K562 (cell line): ENCODE data around the gene NRXN3. TPM values are rescaled to one million over a fixed set of nuclear protein-coding genes. Genes with fewer than 3 reads are reported as not detected.

ENCODE experiments used
- ATAC-seq: fragments of 200-7000 bp; cut with Tn5 transposase; 3 replicates; pipeline ENCODE4 v1.9.1; 2020; ENCODE audit warnings: moderate library complexity
- BruUV-seq: library from RNA; stranded (reverse); fragments of 400-500 nt; replicated peaks from 2 replicates; lab custom pipeline; 2021; lab: Mats Ljungman, UMichigan
- CTCF ChIA-PET: fragments of 300-600 bp; formaldehyde crosslinking; extraction: SDS; loops from one replicate; lab custom pipeline; 2021; ENCODE audit warnings: low intra/inter-chr PET ratio; lab: Yijun Ruan, JAX
- POLR2A ChIA-PET: fragments of 300-600, 350-650 bp; sonication (Branson Sonifier 250); formaldehyde crosslinking; extraction: SDS; loops from one replicate; lab custom pipeline; 2021; ENCODE audit warnings: antibody characterized with exemption, inconsistent platforms; lab: Yijun Ruan, JAX
- DNase-seq, 4 experiments: peaks; one replicate each; pipeline versions ENCODE4 v3.0.0 to v3.0.0-alpha.2; 2011 to 2018; ENCODE audit warnings: low spot score in 3 of 4, mixed read lengths in 3 of 4; ENCODE audit errors: extremely low read depth in 1 of 4
- FAIRE-seq: peaks from 2 replicates; lab custom pipeline; 2011; peaks lifted over from hg19 to GRCh38; lab: Jason Lieb, UNC
- H2AFZ ChIP-seq: 2 replicates; pipeline ENCODE4 v1.6.0; 2011; ENCODE audit warnings: low read depth, low read length, control low read depth, inconsistent platforms
- H3K27ac ChIP-seq: fragments of 200-600 bp; 3 replicates; pipeline ENCODE4 v1.8.0; 2011; ENCODE audit warnings: low read depth, mild to moderate bottlenecking, control low read depth, inconsistent platforms, low read length, moderate library complexity, mixed read lengths; ENCODE audit errors: extremely low read depth
- H3K27me3 ChIP-seq, 2 experiments: fragments of 300-600 bp in 1 of 2; 2 replicates in 1 of 2; 3 replicates in 1 of 2; pipeline versions ENCODE4 v1.6.0 to v1.8.0; 2011; ENCODE audit warnings: inconsistent platforms in 2 of 2, low read length in 2 of 2, mild to moderate bottlenecking in 1 of 2, mixed read lengths in 1 of 2, moderate library complexity in 1 of 2; ENCODE audit not compliant: control insufficient read depth in 2 of 2, insufficient read depth in 2 of 2
- H3K36me3 ChIP-seq: fragments of 300-600 bp; 3 replicates; pipeline ENCODE4 v1.8.0; 2011; ENCODE audit warnings: mild to moderate bottlenecking, low read length, inconsistent platforms; ENCODE audit not compliant: control insufficient read depth, insufficient read depth
- H3K4me1 ChIP-seq, 2 experiments: fragments of 200-600 bp in 1 of 2; replicated peaks in 1 of 2; 2 replicates in 1 of 2; 3 replicates in 1 of 2; pipeline versions ENCODE4 v1.5.1 to v1.8.0; 2011; ENCODE audit warnings: inconsistent platforms in 2 of 2, low read length in 2 of 2, mild to moderate bottlenecking in 1 of 2, mixed read lengths in 1 of 2, moderate library complexity in 1 of 2; ENCODE audit not compliant: control insufficient read depth in 2 of 2, insufficient read depth in 2 of 2
- H3K4me2 ChIP-seq: 2 replicates; pipeline ENCODE4 v1.6.1; 2011; ENCODE audit warnings: low read length, control low read depth, inconsistent platforms, mixed read lengths; ENCODE audit not compliant: insufficient read depth
- H3K4me3 ChIP-seq: fragments of 200-600 bp; sonication (generic), shearing (Covaris generic); 2 replicates; pipeline ENCODE4 v1.5.1; 2016; ENCODE audit warnings: control low read depth, inconsistent platforms
- H3K79me2 ChIP-seq: fragments of 200-600 bp; 3 replicates; pipeline ENCODE4 v1.8.0; 2011; ENCODE audit warnings: low read length, inconsistent platforms; ENCODE audit not compliant: control insufficient read depth, insufficient read depth
- H3K9ac ChIP-seq, 2 experiments: 2 replicates each; pipeline versions ENCODE4 v1.6.0 to v1.6.1; 2011; ENCODE audit warnings: low read depth in 2 of 2, low read length in 2 of 2, control low read depth in 1 of 2, inconsistent platforms in 1 of 2, mild to moderate bottlenecking in 1 of 2, mixed read lengths in 1 of 2; ENCODE audit not compliant: insufficient read depth in 1 of 2
- H3K9me1 ChIP-seq: one replicate; pipeline ENCODE4 v1.6.0; 2011; ENCODE audit warnings: inconsistent platforms, mild to moderate bottlenecking, low read length, moderate library complexity; ENCODE audit not compliant: control insufficient read depth, insufficient read depth
- H3K9me3 ChIP-seq: replicated peaks from 2 replicates; pipeline ENCODE4 v1.5.1; 2011; ENCODE audit warnings: low read depth, low read length, inconsistent platforms; ENCODE audit not compliant: control insufficient read depth, insufficient read depth
- H4K20me1 ChIP-seq: replicated peaks from 2 replicates; pipeline ENCODE4 v1.6.1; 2011; ENCODE audit warnings: low read length, inconsistent platforms, mixed read lengths; ENCODE audit not compliant: control insufficient read depth, insufficient read depth
- BRCA1 ChIP-seq, 2 experiments: fragments of 450-650 bp in 1 of 2; sonication (generic) in 1 of 2; formaldehyde crosslinking in 1 of 2; IDR thresholded peaks; 2 replicates each; pipeline versions ENCODE4 v1.5.0 to v1.6.1; 2017 to 2020; ENCODE audit warnings: mild to moderate bottlenecking in 1 of 2, missing genetic modification reagents in 1 of 2
- E2F1 ChIP-seq: sonication (generic); formaldehyde crosslinking; IDR thresholded peaks from 2 replicates; pipeline ENCODE4 v1.8.1; 2023; ENCODE audit warnings: mild to moderate bottlenecking, missing genetic modification reagents, moderate library complexity
- ELF2 ChIP-seq: fragments of 250-450 bp; sonication (Bioruptor Pico); IDR thresholded peaks from 2 replicates; pipeline ENCODE4 v1.5.0; 2021; ENCODE audit warnings: mild to moderate bottlenecking
- HMG20B ChIP-seq: fragments of 250-450 bp; sonication (Bioruptor Pico); IDR thresholded peaks from 2 replicates; pipeline ENCODE4 v1.5.0; 2021; ENCODE audit warnings: mild to moderate bottlenecking
- POLR3G ChIP-seq: IDR thresholded peaks from 2 replicates; pipeline ENCODE4 v1.6.1; 2011; ENCODE audit not compliant: insufficient read length, insufficient replicate concordance; ENCODE audit errors: extremely low read depth
- RNF2 ChIP-seq: sonication (generic); IDR thresholded peaks from 2 replicates; pipeline ENCODE4 v1.6.1; 2016
- SMAD1 ChIP-seq: fragments of 150-350 bp; IDR thresholded peaks from 2 replicates; pipeline ENCODE4 v1.6.1; 2014; ENCODE audit warnings: low read length, low read depth; ENCODE audit not compliant: partially characterized antibody
- SMARCA5 ChIP-seq: fragments of 450-650 bp; IDR thresholded peaks from 2 replicates; pipeline ENCODE4 v1.6.1; 2016
- SRSF9 ChIP-seq: fragments of 200-400 bp; formaldehyde crosslinking; IDR thresholded peaks from 2 replicates; pipeline ENCODE4 v1.6.1; 2017; ENCODE audit warnings: low read depth, low read length, borderline replicate concordance
- TAF7 ChIP-seq: fragments of 450-650 bp; IDR thresholded peaks from 2 replicates; pipeline ENCODE4 v1.6.1; 2016; ENCODE audit warnings: missing genetic modification characterization, missing compliant biosample characterization
- ZNF124 ChIP-seq: sonication (generic); formaldehyde crosslinking; IDR thresholded peaks from 2 replicates; pipeline ENCODE4 v1.8.1; 2022; ENCODE audit warnings: missing genetic modification reagents
- ZNF175 ChIP-seq: fragments of 200-800 bp; sonication (Bioruptor generic); IDR thresholded peaks from 2 replicates; pipeline ENCODE4 v1.6.1; 2016; ENCODE audit warnings: low read depth, mild to moderate bottlenecking, missing genetic modification characterization, missing compliant biosample characterization
- ZNF224 ChIP-seq: sonication (generic); formaldehyde crosslinking; IDR thresholded peaks from 2 replicates; pipeline ENCODE4 v1.8.0; 2022; ENCODE audit warnings: mild to moderate bottlenecking, missing genetic modification reagents
- ZNF407 ChIP-seq: fragments of 450-650 bp; IDR thresholded peaks from 2 replicates; pipeline ENCODE4 v1.6.1; 2016; ENCODE audit warnings: low read depth
- ZNF589 ChIP-seq: fragments of 200-800 bp; sonication (Bioruptor generic); IDR thresholded peaks from 2 replicates; pipeline ENCODE4 v1.6.1; 2016; ENCODE audit warnings: low read depth, missing genetic modification characterization, missing compliant biosample characterization
- WGBS: fragments of 100-300 bp; shearing (Covaris generic); methylation state at CpG from one replicate; pipeline ENCODE4 v1.1.6; 2016; ENCODE audit warnings: low coverage, mixed read lengths; ENCODE audit not compliant: insufficient coverage; ENCODE audit errors: missing lambda C conversion rate; 5-methylcytosine and 5-hydroxymethylcytosine counted together
- in situ Hi-C: fragments of 300-500 bp; cut with MboI; formaldehyde crosslinking; loops from 4 replicates; pipeline ENCODE4 v1.15.0; 2018; ENCODE audit warnings: inconsistent platforms, mixed read lengths
- intact Hi-C: fragments of 100-400 bp; cut with micrococcal nuclease; formaldehyde crosslinking; loops from 2 replicates; pipeline ENCODE4 v1.14.2; 2022
- polyA plus RNA-seq, 8 experiments: library from polyadenylated mRNA; depleted of rRNA in 4 of 8; stranded (reverse) in 5 of 8; unstranded in 3 of 8; fragments of >200 nt; fragmentation: Nextera tagmentation in 2 of 8; fragmentation: Illumina TruSeq in 1 of 8; extraction: Ambion mirVana in 2 of 8; extraction: Trizol in 1 of 8; gene quantifications; 2 replicates each; pipeline versions ENCODE4 v1.2.1 to v1.2.3, GENCODE V29; 2011 to 2014; ENCODE audit warnings: inconsistent platforms in 1 of 8, missing spikeins in 1 of 8
- total RNA-seq, 7 experiments: library from RNA; depleted of rRNA in 6 of 7; stranded (reverse); fragments of >200 nt in 6 of 7; fragmentation: Illumina TruSeq in 2 of 7; extraction: Trizol in 2 of 7; gene quantifications; 2 replicates each; pipeline versions ENCODE4 v1.2.1 to v1.2.3, GENCODE V29; 2011 to 2021; ENCODE audit warnings: low replicate concordance in 1 of 7

NRXN3 gene
- total and polyA plus RNA-seq, 9 of the 15 experiments (the other 6 are each of a cell fraction or from before 2014, with no cell fraction given), result 0.09 TPM; not detected in 8

DNA sequence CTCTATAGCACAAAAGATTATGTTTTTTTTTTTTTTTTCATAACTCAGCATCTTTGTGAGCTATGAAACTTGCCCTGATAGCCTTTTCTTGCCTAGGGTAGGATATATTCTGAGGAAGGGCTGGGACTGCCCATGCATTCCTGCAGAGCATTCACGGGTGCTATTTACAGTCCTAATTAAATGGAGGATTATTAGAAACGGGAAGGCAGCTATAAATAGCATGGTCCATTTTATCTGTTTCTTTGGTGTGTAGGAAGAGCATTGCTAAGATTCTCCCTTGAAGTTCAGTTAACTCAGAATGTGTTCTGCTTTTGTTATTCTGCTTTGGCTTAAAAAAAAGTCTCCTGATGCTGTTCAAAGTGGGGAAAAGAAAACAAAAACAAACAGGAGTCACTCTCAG lies 1410.2 kb downstream of the NRXN3 start:
- Histone ChIP-seq H3K27ac (no peak overlapping the region), H3K9me3 (no peaks in the 10 kb centered on the region), H3K9ac (no peak overlapping the region), H3K27me3 (no peaks in the 10 kb centered on the region), H3K36me3 (no peaks in the 10 kb centered on the region), H2AFZ (no peak overlapping the region), H3K9me1 (no peaks in the 10 kb centered on the region), H3K4me3 (no peak overlapping the region), H3K4me2 (no peak overlapping the region), H3K4me1 (no peaks in the 10 kb centered on the region), H4K20me1 (no peaks in the 10 kb centered on the region), H3K79me2 (no peaks in the 10 kb centered on the region)
- in situ Hi-C loops, result no loop called here
- ChIA-PET POLR2A (no interaction called here), CTCF (no interaction called here)
- no TSS peak for BruUV-seq
- WGBS, result 0% methylated on average over 2 of the region's 2 CpGs
- FAIRE-seq (no peak), DNase-seq (no peak), ATAC-seq (no peak)
- no peak for TF ChIP-seq ELF2 (CRISPR knock-in tag)
- TF ChIP-seq SMAD1, result no peak
- TF ChIP-seq RNF2, result no peak
- no peak for TF ChIP-seq BRCA1 (IDR thresholded peaks at IDR 0.05)
- TF ChIP-seq BRCA1 (CRISPR knock-in tag; IDR thresholded peaks at IDR 0.05), result no peak
- no peak for TF ChIP-seq HMG20B (CRISPR knock-in tag)
- no peak for TF ChIP-seq SMARCA5
- no peak for TF ChIP-seq ZNF407
- TF ChIP-seq SRSF9, result no peak
- TF ChIP-seq ZNF589 (CRISPR knock-in tag), result no peak
- TF ChIP-seq POLR3G, result no peak
- TF ChIP-seq E2F1, result no peak
- TF ChIP-seq ZNF175 (CRISPR knock-in tag), result no peak
- TF ChIP-seq ZNF124 (CRISPR knock-in tag), result no peak
- no peak for TF ChIP-seq ZNF224
- TF ChIP-seq TAF7 (tag), result no peak
- intact Hi-C loops, result no loop called here
